HepG2 (cell line): Measurements from ENCODE around the gene SPACDR. TPM values are rescaled to one million over a fixed set of nuclear protein-coding genes. Genes with fewer than 3 reads are reported as not detected.

Experiments used
- ATAD3A ChIP-seq: sonication (generic); formaldehyde crosslinking; IDR thresholded peaks from 2 replicates; pipeline ENCODE4 v1.4.0; 2020; ENCODE audit warnings: missing genetic modification reagents
- ELF1 ChIP-seq: sonication (generic); formaldehyde crosslinking; IDR thresholded peaks from 2 replicates; pipeline ENCODE4 v1.4.0; 2020; ENCODE audit warnings: missing genetic modification reagents
- ETV5 ChIP-seq: IDR thresholded peaks from 2 replicates; pipeline ENCODE4 v1.6.1; 2018; ENCODE audit warnings: missing biosample characterization, missing genetic modification reagents, inconsistent platforms, borderline replicate concordance
- HDAC6 ChIP-seq: fragments of 200-600 bp; sonication (generic); IDR thresholded peaks from 2 replicates; pipeline ENCODE4 v1.7.0; 2017; ENCODE audit warnings: mild to moderate bottlenecking, antibody characterized with exemption, low read length, low read depth
- IKZF5 ChIP-seq: IDR thresholded peaks from 2 replicates; pipeline ENCODE4 v1.6.1; 2018; ENCODE audit warnings: missing genetic modification reagents, mild to moderate bottlenecking, missing compliant biosample characterization
- KMT2B ChIP-seq: IDR thresholded peaks from 2 replicates; pipeline ENCODE4 v1.6.1; 2016; ENCODE audit warnings: missing genetic modification reagents, missing compliant biosample characterization
- PBX3 ChIP-seq: sonication (generic); formaldehyde crosslinking; IDR thresholded peaks from 2 replicates; pipeline ENCODE4 v1.8.1; 2023; ENCODE audit warnings: missing genetic modification reagents, inconsistent platforms, borderline replicate concordance
- RCOR2 ChIP-seq: IDR thresholded peaks from 2 replicates; pipeline ENCODE4 v1.6.1; 2016; ENCODE audit warnings: missing biosample characterization, missing genetic modification reagents
- RXRB ChIP-seq: IDR thresholded peaks from 2 replicates; pipeline ENCODE4 v1.6.1; 2016; ENCODE audit warnings: borderline replicate concordance, missing genetic modification reagents, missing compliant biosample characterization
- TEAD2 ChIP-seq: sonication (generic); formaldehyde crosslinking; IDR thresholded peaks from 2 replicates; pipeline ENCODE4 v1.9.0; 2021; ENCODE audit warnings: missing genetic modification reagents
- ZBED4 ChIP-seq: sonication (generic); formaldehyde crosslinking; IDR thresholded peaks from 2 replicates; pipeline ENCODE4 v1.4.0; 2020; ENCODE audit warnings: missing genetic modification reagents, borderline replicate concordance
- ZBTB49 ChIP-seq: sonication (generic); formaldehyde crosslinking; IDR thresholded peaks from 2 replicates; pipeline ENCODE4 v1.4.0; 2020; ENCODE audit warnings: missing genetic modification reagents, borderline replicate concordance
- ZBTB7B ChIP-seq: sonication (generic); formaldehyde crosslinking; IDR thresholded peaks from 2 replicates; pipeline ENCODE4 v1.4.0; 2020; ENCODE audit warnings: missing genetic modification reagents
- ZNF230 ChIP-seq: sonication (generic); formaldehyde crosslinking; IDR thresholded peaks from 2 replicates; pipeline ENCODE4 v1.4.0; 2020; ENCODE audit warnings: mild to moderate bottlenecking, missing genetic modification reagents
- ZNF441 ChIP-seq: sonication (generic); formaldehyde crosslinking; IDR thresholded peaks from 2 replicates; pipeline ENCODE4 v1.7.0; 2021; ENCODE audit warnings: missing genetic modification reagents, borderline replicate concordance
- ZNF556 ChIP-seq: sonication (generic); formaldehyde crosslinking; IDR thresholded peaks from 2 replicates; pipeline ENCODE4 v1.4.0; 2020; ENCODE audit warnings: mild to moderate bottlenecking, missing genetic modification reagents, borderline replicate concordance
- ZNF597 ChIP-seq: sonication (generic); formaldehyde crosslinking; IDR thresholded peaks from 2 replicates; pipeline ENCODE4 v1.5.0; 2020; ENCODE audit warnings: missing genetic modification reagents
- ZNF704 ChIP-seq: sonication (generic); formaldehyde crosslinking; IDR thresholded peaks from 2 replicates; pipeline ENCODE4 v1.8.1; 2023; ENCODE audit warnings: mild to moderate bottlenecking, inconsistent platforms, moderate library complexity, missing genetic modification reagents, borderline replicate concordance
- polyA plus RNA-seq, 8 experiments: library from polyadenylated mRNA; depleted of rRNA in 3 of 8; stranded (reverse) in 7 of 8; unstranded in 1 of 8; fragments of >200 nt; fragmentation: Illumina TruSeq in 4 of 8; extraction: Trizol in 4 of 8; gene quantifications; 2 replicates each; pipeline versions ENCODE4 v1.2.1 to v1.2.3, GENCODE V29; 2011 to 2016; ENCODE audit warnings: low read depth in 4 of 8, missing spikeins in 1 of 8, mixed read lengths in 1 of 8; ENCODE audit not compliant: insufficient read depth in 1 of 8
- total RNA-seq, 5 experiments: library from RNA; depleted of rRNA; stranded (reverse); fragments of >200 nt; fragmentation: Illumina TruSeq; extraction: Trizol; gene quantifications; 2 replicates each; pipeline ENCODE4 v1.2.3, GENCODE V29; 2016; ENCODE audit warnings: low read depth in 1 of 5

Gene SPACDR
- total and polyA plus RNA-seq, 2 of the 13 experiments (the other 11 are each of a cell fraction or from before 2014, with no cell fraction given), result 0.41 TPM; not detected in 1

- TF ChIP-seq ZBED4 (CRISPR knock-in tag) (peak; percentile 82; the same call in 1 of the 2 replicates), RXRB (no peak), ZNF556 (peak; percentile 63; the same call in 1 of the 2 replicates), ZNF230 (CRISPR knock-in tag) (no peak), ZBTB49 (CRISPR knock-in tag) (no peak), ZNF441 (CRISPR knock-in tag) (peak; percentile 32; the same call in 1 of the 2 replicates), ZNF597 (CRISPR knock-in tag) (no peak), HDAC6 (no peak), IKZF5 (no peak), ZNF704 (CRISPR knock-in tag) (0 out of 2 replicates have a peak, but pooled peaks have one; percentile 43), ETV5 (peak; percentile 3; the same call in 1 of the 2 replicates), KMT2B (no peak), ATAD3A (CRISPR knock-in tag) (no peak), TEAD2 (no peak), ELF1 (CRISPR knock-in tag) (no peak), ZBTB7B (CRISPR knock-in tag) (peak; percentile 93), RCOR2 (no peak), PBX3 (CRISPR knock-in tag) (no peak)
Measured at GRCh38 chr7:100483090-100483721, 19.1 kb upstream of the SPACDR start (continued).
